Coronary artery (tissue), 2 donors: ENCODE measurements around the gene FOXP1.
A peak's percentile ranks its signal among the peaks of the same experiment; 100 is the strongest.

Source experiments
- DNase-seq: peaks from one replicate; pipeline ENCODE4 v3.0.0-alpha.2; 2017; ENCODE audit warnings: low spot score
- H3K27ac ChIP-seq, 2 donors: fragments of 200-600 bp; sonication (generic); one replicate each; pipeline ENCODE4 v1.5.1; 2016 to 2019
- H3K4me3 ChIP-seq: fragments of 200-600 bp; sonication (generic); 2 replicates; pipeline ENCODE4 v1.5.1; 2016; ENCODE audit warnings: mild to moderate bottlenecking, moderate library complexity
- TF ChIP-seq, protein P1 (sequence below): fragments of 200-600 bp; sonication (generic); IDR thresholded peaks from one replicate; pipeline ENCODE4 v1.5.1; 2019; ENCODE audit warnings: antibody characterized with exemption

Gene FOXP1

DNA sequence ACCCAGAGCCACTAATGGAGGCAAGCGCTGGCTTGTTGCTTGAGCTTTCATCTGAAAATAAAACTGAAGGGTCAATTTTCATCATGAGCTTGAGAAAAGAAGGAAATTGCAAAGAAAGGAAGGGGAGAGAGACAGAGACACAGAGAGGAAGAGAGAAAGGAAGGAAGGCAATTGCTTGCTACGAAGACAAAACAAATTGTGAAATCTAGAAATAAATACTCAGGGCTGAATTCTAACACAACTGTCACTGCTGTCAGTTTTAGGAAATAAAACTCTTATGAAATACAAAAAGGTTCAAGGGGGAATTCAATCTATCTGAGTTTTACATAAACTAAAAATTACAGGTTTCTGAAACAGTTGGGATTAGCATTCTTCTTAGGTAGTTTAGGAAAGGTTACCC is 36.7 kb downstream of the FOXP1 start:
- H3K4me3 ChIP-seq = peak overlapping the region; percentile 4
- DNase-seq = no peak
- TF ChIP-seq, protein P1, sequence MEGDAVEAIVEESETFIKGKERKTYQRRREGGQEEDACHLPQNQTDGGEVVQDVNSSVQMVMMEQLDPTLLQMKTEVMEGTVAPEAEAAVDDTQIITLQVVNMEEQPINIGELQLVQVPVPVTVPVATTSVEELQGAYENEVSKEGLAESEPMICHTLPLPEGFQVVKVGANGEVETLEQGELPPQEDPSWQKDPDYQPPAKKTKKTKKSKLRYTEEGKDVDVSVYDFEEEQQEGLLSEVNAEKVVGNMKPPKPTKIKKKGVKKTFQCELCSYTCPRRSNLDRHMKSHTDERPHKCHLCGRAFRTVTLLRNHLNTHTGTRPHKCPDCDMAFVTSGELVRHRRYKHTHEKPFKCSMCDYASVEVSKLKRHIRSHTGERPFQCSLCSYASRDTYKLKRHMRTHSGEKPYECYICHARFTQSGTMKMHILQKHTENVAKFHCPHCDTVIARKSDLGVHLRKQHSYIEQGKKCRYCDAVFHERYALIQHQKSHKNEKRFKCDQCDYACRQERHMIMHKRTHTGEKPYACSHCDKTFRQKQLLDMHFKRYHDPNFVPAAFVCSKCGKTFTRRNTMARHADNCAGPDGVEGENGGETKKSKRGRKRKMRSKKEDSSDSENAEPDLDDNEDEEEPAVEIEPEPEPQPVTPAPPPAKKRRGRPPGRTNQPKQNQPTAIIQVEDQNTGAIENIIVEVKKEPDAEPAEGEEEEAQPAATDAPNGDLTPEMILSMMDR = no peak
- H3K27ac ChIP-seq = peak overlapping the region in 1 of 2 donors; percentile 50

DNA sequence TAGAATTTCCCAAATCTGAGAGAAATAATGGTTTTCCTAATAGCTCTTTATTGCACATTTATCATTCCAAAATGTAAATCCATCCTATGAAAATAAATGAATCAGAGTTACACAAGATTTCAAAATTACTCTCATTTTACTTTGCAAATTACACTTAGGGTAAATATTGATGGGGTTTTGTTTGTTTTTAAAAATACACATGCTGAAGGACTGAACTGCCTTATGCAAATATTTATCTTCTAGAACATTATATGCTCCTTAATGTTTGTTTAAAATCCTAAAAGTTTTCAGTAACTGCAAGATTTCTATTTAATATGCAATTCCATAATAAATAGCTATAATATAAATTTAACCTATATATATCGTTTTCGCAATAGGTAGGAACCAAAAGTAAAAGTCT is 38.2 kb downstream of the FOXP1 start:
- no peak for DNase-seq
- TF ChIP-seq, protein P1 = no peak
- Histone ChIP-seq H3K27ac (no peak overlapping the region), H3K4me3 (no peak overlapping the region)

DNA sequence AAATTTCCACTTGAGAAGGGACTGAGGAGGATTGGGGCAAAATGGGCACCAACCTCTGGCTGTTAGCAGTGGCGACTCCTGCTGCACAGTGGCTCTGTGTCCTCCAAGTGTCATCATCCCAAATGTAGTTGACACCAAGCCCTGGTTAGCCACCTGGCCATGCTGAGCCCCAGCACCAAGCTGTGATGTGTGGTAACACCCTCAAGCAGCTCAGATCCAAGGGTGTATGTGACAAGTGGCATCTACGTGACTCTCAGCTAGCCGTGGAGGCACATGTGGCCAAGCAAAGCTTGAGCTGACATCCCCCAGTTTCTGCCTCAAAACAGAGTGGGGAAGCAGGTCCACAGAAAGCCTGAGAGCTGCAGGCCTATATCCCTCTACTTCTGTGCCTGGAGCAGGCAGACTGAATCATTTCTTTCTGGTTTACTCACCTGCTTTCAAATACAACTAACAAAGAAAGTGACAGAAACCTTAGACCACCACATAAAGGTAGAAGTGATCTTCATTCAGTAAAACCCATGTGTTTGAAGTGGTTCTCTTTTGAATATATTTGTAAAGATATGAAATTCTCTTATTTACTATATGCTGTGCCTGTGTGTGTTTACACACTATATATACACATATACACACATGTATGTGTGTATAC is 40.0 kb downstream of the FOXP1 start:
- DNase-seq = no peak
- Histone ChIP-seq H3K4me3 (peak overlapping the region; percentile 64), H3K27ac (peak overlapping the region in 1 of 2 donors; percentile 80)
- TF ChIP-seq, protein P1 = no peak

DNA sequence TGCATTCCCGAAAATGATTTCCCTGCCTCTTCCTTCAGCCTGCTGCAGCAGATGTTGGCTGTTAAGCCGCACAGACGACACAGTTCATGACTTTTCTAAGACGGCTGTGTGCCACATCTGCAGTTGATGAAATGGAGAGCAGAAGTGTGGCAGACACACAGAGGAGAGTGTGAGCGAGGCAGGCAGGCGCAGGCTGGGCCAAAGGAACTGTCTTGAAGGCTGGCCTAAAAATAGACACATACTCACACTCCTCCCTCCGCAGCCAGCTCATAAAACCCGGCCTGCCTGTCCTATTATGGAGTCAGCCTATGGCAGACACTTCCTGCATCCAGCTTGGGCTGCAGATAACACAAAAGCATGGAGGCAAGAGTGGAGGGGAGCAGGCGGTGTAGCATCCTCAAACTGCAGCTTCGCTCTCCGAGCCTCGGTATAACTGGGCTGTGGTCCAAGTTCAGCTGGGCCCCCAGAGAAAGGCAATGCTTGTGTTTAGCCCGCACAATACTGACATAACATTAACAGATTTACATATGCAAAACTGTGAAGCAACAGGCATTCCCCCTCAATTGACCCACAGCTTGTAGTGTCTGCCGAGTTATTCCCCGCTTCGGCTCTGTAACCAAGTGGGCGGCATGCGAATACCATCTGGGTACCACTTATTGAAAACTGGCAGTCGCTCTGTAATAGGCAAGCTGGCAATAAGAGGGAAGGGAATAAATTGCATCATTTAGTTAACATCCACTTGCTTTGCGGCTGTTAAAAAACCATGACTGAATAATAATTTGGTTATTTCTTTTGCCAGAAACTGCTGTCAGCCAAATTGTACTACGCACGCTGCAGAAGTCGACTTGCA is 40.8 kb downstream of the FOXP1 start:
- H3K4me3 ChIP-seq = peak overlapping the region; percentile 64
- TF ChIP-seq, protein P1 = no peak
- peak overlapping the region in 1 of 2 donors; percentile 80 for H3K27ac ChIP-seq
- peak; percentile 78 for DNase-seq

DNA sequence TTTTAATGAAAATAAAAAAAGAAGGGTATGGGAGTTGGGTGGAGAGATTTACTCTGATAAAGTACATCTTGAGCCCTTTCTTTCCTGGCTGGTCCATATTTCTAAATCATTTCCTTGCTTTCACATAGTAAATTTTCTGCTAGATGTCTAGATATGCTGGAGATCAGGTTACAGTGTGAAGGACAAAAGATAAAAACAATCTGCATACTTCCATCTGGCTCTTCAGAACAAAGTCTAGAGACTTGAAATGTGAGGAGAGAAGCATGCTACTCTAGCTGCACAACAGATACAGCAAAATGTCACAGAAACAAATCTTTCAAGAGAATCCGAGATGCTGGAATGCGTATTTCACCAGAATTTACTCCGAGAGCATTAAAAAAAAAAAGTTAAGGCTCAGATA is 42.2 kb downstream of the FOXP1 start:
- TF ChIP-seq, protein P1 = no peak
- DNase-seq = no peak
- H3K27ac ChIP-seq = no peak overlapping the region

DNA sequence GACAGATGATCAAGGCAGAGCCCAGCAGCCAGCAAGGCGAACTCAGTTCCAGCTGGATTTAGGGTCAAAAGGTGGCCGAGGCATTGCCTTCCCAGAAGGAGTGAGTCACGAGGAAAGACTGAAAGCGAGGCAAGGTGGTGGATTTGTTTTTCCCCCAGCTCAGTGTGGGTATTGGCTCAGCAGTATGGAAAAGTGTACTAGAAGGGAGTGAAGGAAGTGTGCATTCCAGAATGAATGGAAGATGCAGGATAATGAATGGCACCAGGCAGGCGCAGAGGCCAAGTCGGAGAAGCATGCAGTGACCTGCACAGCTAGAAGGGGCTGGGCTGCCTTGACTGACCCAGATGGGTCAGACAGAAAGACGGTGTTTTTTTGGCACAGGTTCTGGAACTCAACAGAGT is 46.3 kb downstream of the FOXP1 start:
- TF ChIP-seq, protein P1 = no peak
- DNase-seq = peak; percentile 82
- Histone ChIP-seq H3K4me3 (no peak overlapping the region), H3K27ac (peak overlapping the region in 1 of 2 donors; percentile 32)

More for the DNA sequence above, 42.2 kb downstream of the FOXP1 start:
- no peak overlapping the region for H3K4me3 ChIP-seq
